GM12878 (cell line): Measurements from ENCODE around the gene FLNC. TPM values are rescaled to one million over a fixed set of nuclear protein-coding genes. Genes with fewer than 3 reads are reported as not detected.

Experiments used
- ATAC-seq: fragments of 200-7000 bp; cut with Tn5 transposase; 3 replicates; pipeline ENCODE4 v1.9.1; 2020; ENCODE audit warnings: mild to moderate bottlenecking, moderate library complexity
- BruUV-seq: library from RNA; stranded (reverse); fragments of 400-500 nt; replicated peaks from 2 replicates; lab custom pipeline; 2021; lab: Mats Ljungman, UMichigan
- CTCF ChIA-PET: fragments of 300-600 bp; sonication (Branson Sonifier 250); formaldehyde crosslinking; extraction: SDS; loops from one replicate; lab custom pipeline; 2021; ENCODE audit warnings: inconsistent platforms; lab: Yijun Ruan, JAX
- POLR2A ChIA-PET: fragments of 350-600 bp; formaldehyde crosslinking; extraction: SDS; loops from one replicate; lab custom pipeline; 2021; ENCODE audit warnings: inconsistent platforms; lab: Charles Lee
- RAD21 ChIA-PET: fragments of 300-600 bp; sonication (Branson Sonifier 250); formaldehyde crosslinking; loops from one replicate; lab custom pipeline; 2023; ENCODE audit warnings: antibody characterized with exemption; ENCODE audit not compliant: unreplicated experiment; lab: Charles Lee
- SMC1A ChIA-PET: fragments of 300-600 bp; sonication (Branson Sonifier 250); formaldehyde crosslinking; loops from one replicate; lab custom pipeline; 2023; ENCODE audit not compliant: unreplicated experiment, uncharacterized antibody; lab: Charles Lee
- DNase-seq: peaks from one replicate; pipeline ENCODE4 v3.0.0-alpha.2; 2011; ENCODE audit warnings: low read depth, low spot score
- FAIRE-seq: peaks from 3 replicates; lab custom pipeline; 2011; peaks lifted over from hg19 to GRCh38; lab: Jason Lieb, UNC
- H2AFZ ChIP-seq: 2 replicates; pipeline ENCODE4 v1.6.0; 2011; ENCODE audit warnings: low read depth, low read length, control low read depth; ENCODE audit not compliant: control insufficient read depth
- H3K27ac ChIP-seq: 2 replicates; pipeline ENCODE4 v1.5.1; 2011; ENCODE audit warnings: control low read depth; ENCODE audit not compliant: control insufficient read depth, insufficient read depth
- H3K27me3 ChIP-seq, 2 experiments: replicated peaks in 1 of 2; 2 replicates each; pipeline versions ENCODE4 v1.6.0 to v1.6.1; 2011; ENCODE audit warnings: low read length in 1 of 2; ENCODE audit not compliant: control insufficient read depth in 2 of 2, insufficient read depth in 2 of 2
- H3K36me3 ChIP-seq, 2 experiments: 2 replicates each; pipeline ENCODE4 v1.5.1; 2011; ENCODE audit warnings: low read length in 1 of 2; ENCODE audit not compliant: control insufficient read depth in 2 of 2, insufficient read depth in 2 of 2
- H3K4me1 ChIP-seq: 2 replicates; pipeline ENCODE4 v1.6.1; 2011; ENCODE audit warnings: mild to moderate bottlenecking, low read length, moderate library complexity, mixed read lengths; ENCODE audit not compliant: control insufficient read depth, insufficient read depth
- H3K4me2 ChIP-seq: 2 replicates; pipeline ENCODE4 v1.6.0; 2011; ENCODE audit warnings: control low read depth; ENCODE audit not compliant: control insufficient read depth, insufficient read depth
- H3K4me3 ChIP-seq: fragments of 200-600 bp; sonication (generic); 2 replicates; pipeline ENCODE4 v1.5.1; 2016
- H3K79me2 ChIP-seq: 2 replicates; pipeline ENCODE4 v1.6.0; 2011; ENCODE audit warnings: low read length; ENCODE audit not compliant: control insufficient read depth, insufficient read depth
- H3K9ac ChIP-seq: 2 replicates; pipeline ENCODE4 v1.8.0; 2011; ENCODE audit warnings: low read length, control low read depth, mixed read lengths; ENCODE audit not compliant: control insufficient read depth, insufficient read depth
- H3K9me3 ChIP-seq: replicated peaks from 3 replicates; pipeline ENCODE4 v1.5.1; 2011; ENCODE audit warnings: mild to moderate bottlenecking, low read length; ENCODE audit not compliant: control insufficient read depth, insufficient read depth
- H4K20me1 ChIP-seq: 2 replicates; pipeline ENCODE4 v1.6.0; 2011; ENCODE audit not compliant: control insufficient read depth, insufficient read depth
- CHD4 ChIP-seq: fragments of 200-600 bp; sonication (generic); IDR thresholded peaks from 2 replicates; pipeline ENCODE4 v1.6.1; 2016; ENCODE audit warnings: mild to moderate bottlenecking
- EZH2 ChIP-seq: IDR thresholded peaks from 2 replicates; pipeline ENCODE4 v1.6.1; 2012; ENCODE audit warnings: low read depth, mild to moderate bottlenecking, control low read depth, inconsistent platforms, low read length, borderline replicate concordance; ENCODE audit not compliant: control insufficient read depth
- HDAC2 ChIP-seq: fragments of 200-600 bp; sonication (generic); IDR thresholded peaks from 2 replicates; pipeline ENCODE4 v1.6.1; 2017
- HDAC6 ChIP-seq: fragments of 200-600 bp; sonication (generic); IDR thresholded peaks from one replicate; pipeline ENCODE4 v1.8.0; 2017; ENCODE audit warnings: antibody characterized with exemption; ENCODE audit not compliant: unreplicated experiment
- SRF ChIP-seq, 2 experiments: IDR thresholded peaks; 2 replicates each; pipeline ENCODE4 v1.6.1; 2011; ENCODE audit warnings: low read depth in 2 of 2, low read length in 2 of 2, mild to moderate bottlenecking in 1 of 2, moderate library complexity in 1 of 2
- WGBS: methylation state at CpG from one replicate; pipeline ENCODE4 v1.1.6; 2016; ENCODE audit warnings: low lambda C conversion rate; ENCODE audit not compliant: insufficient replicate concordance, insufficient coverage; ENCODE audit errors: missing lambda C conversion rate; 5-methylcytosine and 5-hydroxymethylcytosine counted together
- in situ Hi-C: fragments of 300-500 bp; cut with MboI; formaldehyde crosslinking; loops from 9 replicates; pipeline ENCODE4 v1.14.3; 2018; ENCODE audit warnings: mixed read lengths
- intact Hi-C: fragments of 100-400 bp; cut with micrococcal nuclease; formaldehyde crosslinking; loops from one replicate; pipeline ENCODE4 v1.14.2; 2022; ENCODE audit not compliant: unreplicated experiment
- polyA plus RNA-seq, 11 experiments: library from polyadenylated mRNA; depleted of rRNA in 4 of 11; unstranded in 6 of 11; stranded (reverse) in 5 of 11; fragments of >200 nt; fragmentation: Nextera tagmentation in 4 of 11; fragmentation: Illumina TruSeq in 1 of 11; extraction: Ambion mirVana in 4 of 11; extraction: Trizol in 1 of 11; gene quantifications; 1 replicate in 1 of 11; 2 replicates in 10 of 11; pipeline versions ENCODE4 v1.2.1 to v1.2.3, GENCODE V29; 2011 to 2016; ENCODE audit warnings: inconsistent platforms in 2 of 11, missing spikeins in 2 of 11, low read depth in 1 of 11
- total RNA-seq, 4 experiments: library from RNA; depleted of rRNA in 3 of 4; stranded (reverse); fragments of >200 nt in 3 of 4; fragmentation: Illumina TruSeq in 1 of 4; extraction: Trizol in 1 of 4; gene quantifications; 2 replicates each; pipeline versions ENCODE4 v1.2.1 to v1.2.3, GENCODE V29; 2013 to 2021
- TF ChIP-seq, protein P1 (sequence below): IDR thresholded peaks from 2 replicates; pipeline ENCODE4 v1.6.1; 2012; ENCODE audit warnings: low read depth, low read length, improper control_type of control experiment
- TF ChIP-seq, protein P2 (sequence below): fragments of 450-650 bp; conservative IDR thresholded peaks from 2 replicates; pipeline ENCODE4 v1.6.1; 2017; ENCODE audit warnings: mild to moderate bottlenecking, moderate library complexity
- TF ChIP-seq, protein P3 (sequence below): IDR thresholded peaks from 2 replicates; pipeline ENCODE4 v1.6.1; 2012; ENCODE audit warnings: improper control_type of control experiment, low read depth, low read length; ENCODE audit not compliant: insufficient replicate concordance

FLNC gene
- total and polyA plus RNA-seq, 10 of the 15 experiments (the other 5 are each of a cell fraction or from before 2014, with no cell fraction given) = 0.01 to 0.21 (median 0.06) TPM; not detected in 3

DNA sequence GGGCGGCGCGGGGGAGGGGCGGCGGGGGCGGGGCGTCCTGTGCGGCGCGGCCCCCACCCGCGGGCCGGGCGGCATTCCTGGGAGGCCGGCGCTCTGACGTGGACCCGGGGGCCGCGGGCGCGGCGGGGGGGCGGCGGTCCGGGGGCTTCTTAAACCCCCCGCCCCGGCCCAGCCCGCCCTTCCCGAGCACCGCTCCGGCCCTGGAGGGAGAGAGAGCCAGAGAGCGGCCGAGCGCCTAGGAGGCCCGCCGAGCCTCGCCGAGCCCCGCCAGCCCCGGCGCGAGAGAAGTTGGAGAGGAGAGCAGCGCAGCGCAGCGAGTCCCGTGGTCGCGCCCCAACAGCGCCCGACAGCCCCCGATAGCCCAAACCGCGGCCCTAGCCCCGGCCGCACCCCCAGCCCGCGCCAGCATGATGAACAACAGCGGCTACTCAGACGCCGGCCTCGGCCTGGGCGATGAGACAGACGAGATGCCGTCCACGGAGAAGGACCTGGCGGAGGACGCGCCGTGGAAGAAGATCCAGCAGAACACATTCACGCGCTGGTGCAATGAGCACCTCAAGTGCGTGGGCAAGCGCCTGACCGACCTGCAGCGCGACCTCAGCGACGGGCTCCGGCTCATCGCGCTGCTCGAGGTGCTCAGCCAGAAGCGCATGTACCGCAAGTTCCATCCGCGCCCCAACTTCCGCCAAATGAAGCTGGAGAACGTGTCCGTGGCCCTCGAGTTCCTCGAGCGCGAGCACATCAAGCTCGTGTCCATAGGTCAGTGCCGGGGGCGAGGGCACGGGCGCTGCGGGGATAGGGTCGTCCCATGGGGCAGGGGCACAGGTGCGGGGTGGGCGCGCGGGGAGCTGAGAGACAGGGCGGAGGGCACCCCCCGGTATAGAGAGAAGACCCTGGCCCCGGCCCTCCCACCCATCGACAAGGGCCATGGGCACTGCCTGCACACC, at the start of gene FLNC (continued):
- peak; percentile 81 for TF ChIP-seq HDAC6

DNA sequence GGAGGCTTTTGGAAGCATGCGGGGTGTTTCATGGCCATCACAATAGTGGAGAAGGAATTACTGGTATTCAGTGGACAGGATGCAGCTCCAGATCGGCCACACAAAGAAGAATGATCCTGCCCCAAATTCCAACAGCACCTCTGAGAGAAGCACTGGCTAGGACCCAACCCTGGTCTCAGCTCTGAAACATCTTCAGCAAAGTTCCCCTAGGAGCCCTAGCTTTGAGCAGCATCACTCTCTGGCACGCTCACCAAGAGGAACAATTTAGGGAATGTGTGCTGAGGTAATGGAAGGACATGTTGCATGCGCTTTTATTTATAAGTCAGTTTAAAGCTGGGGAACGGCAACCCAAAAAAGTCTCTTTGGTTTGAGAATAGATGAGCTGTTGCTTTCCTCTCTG, 49.1 kb upstream of the FLNC start:
- H3K4me2 ChIP-seq = no peak overlapping the region

More for the DNA sequence above, 49.1 kb upstream of the FLNC start:
- FAIRE-seq = no peak
- no peaks in the 10 kb centered on the region for H3K79me2 ChIP-seq
- H3K4me1 ChIP-seq = no peaks in the 10 kb centered on the region
- H3K9ac ChIP-seq = no peak overlapping the region
- CTCF ChIA-PET = interaction anchor here (0.8 kb wide), 1 partner anchor 10 kb away, joined by 4 read pairs; no protein-coding TSS in a partner anchor
- DNase-seq = no peak
- RAD21 ChIA-PET = interaction anchor here (0.6 to 0.8 kb wide), 3 partner anchors 81 to 452 kb away, joined by 3 to 7 read pairs (median 4); no protein-coding TSS in a partner anchor
- SMC1A ChIA-PET = interaction anchor here (0.6 to 1.1 kb wide), 2 partner anchors 24 to 1170 kb away, joined by 3 read pairs; no protein-coding TSS in a partner anchor
- no peak for ATAC-seq
- in situ Hi-C loops (no loop called here), intact Hi-C loops (no loop called here)
- POLR2A ChIA-PET = interaction anchor here (0.5 to 1.2 kb wide), 3 partner anchors 22 to 394 kb away, joined by 3 to 5 read pairs (median 3); no protein-coding TSS in a partner anchor
- no peaks in the 10 kb centered on the region for H4K20me1 ChIP-seq
- H3K27me3 ChIP-seq = no peaks in the 10 kb centered on the region; a peak in 1 of 4 replicates
- H3K27ac ChIP-seq = no peak overlapping the region
- WGBS = 66% methylated on average over 5 of the region's 5 CpGs
- no TSS peak for BruUV-seq
- no peaks in the 10 kb centered on the region; the same call in 2 of the 3 replicates for H3K9me3 ChIP-seq
- H3K4me3 ChIP-seq = no peak overlapping the region
- TF ChIP-seq CHD4 (no peak), EZH2 (no peak), SRF (IDR thresholded peaks at IDR 0.05; ENCODE audit: low read depth in 2 of 2, low read length in 2 of 2) (no peak), HDAC2 (no peak)
- TF ChIP-seq, protein P1, sequence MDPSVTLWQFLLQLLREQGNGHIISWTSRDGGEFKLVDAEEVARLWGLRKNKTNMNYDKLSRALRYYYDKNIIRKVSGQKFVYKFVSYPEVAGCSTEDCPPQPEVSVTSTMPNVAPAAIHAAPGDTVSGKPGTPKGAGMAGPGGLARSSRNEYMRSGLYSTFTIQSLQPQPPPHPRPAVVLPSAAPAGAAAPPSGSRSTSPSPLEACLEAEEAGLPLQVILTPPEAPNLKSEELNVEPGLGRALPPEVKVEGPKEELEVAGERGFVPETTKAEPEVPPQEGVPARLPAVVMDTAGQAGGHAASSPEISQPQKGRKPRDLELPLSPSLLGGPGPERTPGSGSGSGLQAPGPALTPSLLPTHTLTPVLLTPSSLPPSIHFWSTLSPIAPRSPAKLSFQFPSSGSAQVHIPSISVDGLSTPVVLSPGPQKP = no peak
- TF ChIP-seq, protein P2, sequence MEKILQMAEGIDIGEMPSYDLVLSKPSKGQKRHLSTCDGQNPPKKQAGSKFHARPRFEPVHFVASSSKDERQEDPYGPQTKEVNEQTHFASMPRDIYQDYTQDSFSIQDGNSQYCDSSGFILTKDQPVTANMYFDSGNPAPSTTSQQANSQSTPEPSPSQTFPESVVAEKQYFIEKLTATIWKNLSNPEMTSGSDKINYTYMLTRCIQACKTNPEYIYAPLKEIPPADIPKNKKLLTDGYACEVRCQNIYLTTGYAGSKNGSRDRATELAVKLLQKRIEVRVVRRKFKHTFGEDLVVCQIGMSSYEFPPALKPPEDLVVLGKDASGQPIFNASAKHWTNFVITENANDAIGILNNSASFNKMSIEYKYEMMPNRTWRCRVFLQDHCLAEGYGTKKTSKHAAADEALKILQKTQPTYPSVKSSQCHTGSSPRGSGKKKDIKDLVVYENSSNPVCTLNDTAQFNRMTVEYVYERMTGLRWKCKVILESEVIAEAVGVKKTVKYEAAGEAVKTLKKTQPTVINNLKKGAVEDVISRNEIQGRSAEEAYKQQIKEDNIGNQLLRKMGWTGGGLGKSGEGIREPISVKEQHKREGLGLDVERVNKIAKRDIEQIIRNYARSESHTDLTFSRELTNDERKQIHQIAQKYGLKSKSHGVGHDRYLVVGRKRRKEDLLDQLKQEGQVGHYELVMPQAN = no peak
- TF ChIP-seq, protein P3, sequence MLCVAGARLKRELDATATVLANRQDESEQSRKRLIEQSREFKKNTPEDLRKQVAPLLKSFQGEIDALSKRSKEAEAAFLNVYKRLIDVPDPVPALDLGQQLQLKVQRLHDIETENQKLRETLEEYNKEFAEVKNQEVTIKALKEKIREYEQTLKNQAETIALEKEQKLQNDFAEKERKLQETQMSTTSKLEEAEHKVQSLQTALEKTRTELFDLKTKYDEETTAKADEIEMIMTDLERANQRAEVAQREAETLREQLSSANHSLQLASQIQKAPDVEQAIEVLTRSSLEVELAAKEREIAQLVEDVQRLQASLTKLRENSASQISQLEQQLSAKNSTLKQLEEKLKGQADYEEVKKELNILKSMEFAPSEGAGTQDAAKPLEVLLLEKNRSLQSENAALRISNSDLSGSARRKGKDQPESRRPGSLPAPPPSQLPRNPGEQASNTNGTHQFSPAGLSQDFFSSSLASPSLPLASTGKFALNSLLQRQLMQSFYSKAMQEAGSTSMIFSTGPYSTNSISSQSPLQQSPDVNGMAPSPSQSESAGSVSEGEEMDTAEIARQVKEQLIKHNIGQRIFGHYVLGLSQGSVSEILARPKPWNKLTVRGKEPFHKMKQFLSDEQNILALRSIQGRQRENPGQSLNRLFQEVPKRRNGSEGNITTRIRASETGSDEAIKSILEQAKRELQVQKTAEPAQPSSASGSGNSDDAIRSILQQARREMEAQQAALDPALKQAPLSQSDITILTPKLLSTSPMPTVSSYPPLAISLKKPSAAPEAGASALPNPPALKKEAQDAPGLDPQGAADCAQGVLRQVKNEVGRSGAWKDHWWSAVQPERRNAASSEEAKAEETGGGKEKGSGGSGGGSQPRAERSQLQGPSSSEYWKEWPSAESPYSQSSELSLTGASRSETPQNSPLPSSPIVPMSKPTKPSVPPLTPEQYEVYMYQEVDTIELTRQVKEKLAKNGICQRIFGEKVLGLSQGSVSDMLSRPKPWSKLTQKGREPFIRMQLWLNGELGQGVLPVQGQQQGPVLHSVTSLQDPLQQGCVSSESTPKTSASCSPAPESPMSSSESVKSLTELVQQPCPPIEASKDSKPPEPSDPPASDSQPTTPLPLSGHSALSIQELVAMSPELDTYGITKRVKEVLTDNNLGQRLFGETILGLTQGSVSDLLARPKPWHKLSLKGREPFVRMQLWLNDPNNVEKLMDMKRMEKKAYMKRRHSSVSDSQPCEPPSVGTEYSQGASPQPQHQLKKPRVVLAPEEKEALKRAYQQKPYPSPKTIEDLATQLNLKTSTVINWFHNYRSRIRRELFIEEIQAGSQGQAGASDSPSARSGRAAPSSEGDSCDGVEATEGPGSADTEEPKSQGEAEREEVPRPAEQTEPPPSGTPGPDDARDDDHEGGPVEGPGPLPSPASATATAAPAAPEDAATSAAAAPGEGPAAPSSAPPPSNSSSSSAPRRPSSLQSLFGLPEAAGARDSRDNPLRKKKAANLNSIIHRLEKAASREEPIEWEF = no peak
- H2AFZ ChIP-seq = no peak overlapping the region
- no peaks in the 10 kb centered on the region for H3K36me3 ChIP-seq
